ENCODE data around the gene SRXN1.

- TF ChIP-seq CTBP1 (IDR thresholded peaks at IDR 0.05; ENCODE audit: borderline replicate concordance) (no peak), FOXA1 (IDR thresholded peaks at IDR 0.05) (no peak), SP1 (IDR thresholded peaks at IDR 0.05) (no peak), LEF1 (IDR thresholded peaks at IDR 0.05; ENCODE audit: borderline replicate concordance) (no peak)
Observed at GRCh38 chr20:665276-665675, 12.3 kb upstream of the SRXN1 start.

All from HEK293T (cell line).